Gastroesophageal sphincter (tissue), 4 donors: ENCODE results near the gene INPP1. TPM values are rescaled to one million over a fixed set of nuclear protein-coding genes. Genes with fewer than 3 reads are reported as not detected.

Experiments
- ATAC-seq: fragments of 150-250 bp; one replicate; pipeline ENCODE4 v1.9.1; 2016; ENCODE audit warnings: mild to moderate bottlenecking, moderate library complexity
- H3K27ac ChIP-seq, 4 donors: fragments of 200-600 bp; sonication (generic) in 3 of 4; 1 replicate in 3 of 4; 2 replicates in 1 of 4; pipeline ENCODE4 v1.5.1; 2016 to 2019
- H3K27me3 ChIP-seq: fragments of 200-600 bp; sonication (generic); one replicate; pipeline ENCODE4 v1.5.1; 2019
- H3K36me3 ChIP-seq, 2 donors: fragments of 200-600 bp; sonication (generic); one replicate each; pipeline ENCODE4 v1.5.1; 2019; ENCODE audit warnings: control low read depth in 1 of 2
- H3K4me1 ChIP-seq, 3 donors: fragments of 200-600 bp; sonication (generic); 1 replicate in 2 of 3; 2 replicates in 1 of 3; pipeline ENCODE4 v1.5.1; 2016 to 2019; ENCODE audit warnings: control low read depth in 2 of 3
- H3K4me3 ChIP-seq, 2 donors: fragments of 200-600 bp; sonication (generic); one replicate each; pipeline ENCODE4 v1.5.1; 2019; ENCODE audit warnings: mild to moderate bottlenecking in 1 of 2, moderate library complexity in 1 of 2
- H3K9me3 ChIP-seq, 3 donors: fragments of 200-600 bp; sonication (generic); one replicate each; pipeline ENCODE4 v1.5.1; 2017 to 2019; ENCODE audit warnings: control low read depth in 2 of 3
- CTCF ChIP-seq, 4 experiments: fragments of 200-600 bp in 2 of 4; fragments of 450-650 bp in 2 of 4; sonication (generic) in 1 of 4; IDR thresholded peaks; one replicate each; pipeline ENCODE4 v1.5.1; 2017 to 2019; ENCODE audit warnings: antibody characterized with exemption in 4 of 4, mild to moderate bottlenecking in 2 of 4, moderate library complexity in 2 of 4
- EP300 ChIP-seq: sonication (generic); formaldehyde crosslinking; IDR thresholded peaks from one replicate; pipeline ENCODE4 v1.6.1; 2017; ENCODE audit warnings: antibody characterized with exemption, mild to moderate bottlenecking
- POLR2A ChIP-seq, 2 donors: fragments of 450-650 bp; IDR thresholded peaks; one replicate each; pipeline ENCODE4 v1.6.1; 2017; ENCODE audit warnings: antibody characterized with exemption in 2 of 2, mild to moderate bottlenecking in 2 of 2, moderate library complexity in 1 of 2
- POLR2AphosphoS5 ChIP-seq: sonication (generic); formaldehyde crosslinking; IDR thresholded peaks from one replicate; pipeline ENCODE4 v1.6.1; 2017; ENCODE audit warnings: antibody characterized with exemption
- WGBS, 2 donors: methylation state at CpG; one replicate each; pipeline ENCODE4 v1.1.5; 2018; ENCODE audit warnings: low coverage in 1 of 2; 5-methylcytosine and 5-hydroxymethylcytosine counted together
- total RNA-seq, 4 donors: library from RNA; depleted of rRNA; stranded (reverse); fragments of >200 nt; gene quantifications; one replicate each; pipeline ENCODE4 v1.1.0, GENCODE V29; 2016

Gene INPP1
- total RNA-seq, 4 donors from 2014 or later: 18.3 to 27.7 (median 22.9) TPM

DNA sequence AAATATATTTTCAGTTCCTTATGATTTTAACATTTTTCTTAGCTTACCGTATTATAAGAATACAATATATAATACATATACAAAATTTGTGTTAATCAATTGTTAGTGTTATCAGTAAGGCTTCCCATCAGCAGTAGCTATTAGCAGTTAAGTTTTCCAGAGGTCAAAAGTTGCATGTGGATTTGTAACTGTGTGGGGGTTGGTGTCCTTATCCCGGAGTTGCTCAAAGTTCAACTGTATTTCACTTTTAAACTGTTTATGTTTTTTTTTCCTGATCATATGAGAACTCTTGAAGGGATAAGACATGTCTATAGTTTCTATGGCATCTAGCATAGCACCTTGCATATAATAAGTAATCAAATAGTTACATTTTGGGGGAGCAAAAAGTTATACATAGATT lies 52.9 kb downstream of the INPP1 start:
- ATAC-seq: no peak
- Histone ChIP-seq H3K9me3 (no peaks in the 10 kb centered on the region), H3K27ac (no peak overlapping the region), H3K4me1 (no peaks in the 10 kb centered on the region), H3K4me3 (no peak overlapping the region), H3K36me3 (no peaks in the 10 kb centered on the region), H3K27me3 (no peaks in the 10 kb centered on the region)
- TF ChIP-seq EP300: no peak
- no peak for TF ChIP-seq CTCF (IDR thresholded peaks at IDR 0.05)
- TF ChIP-seq POLR2A (IDR thresholded peaks at IDR 0.05): no peak
- TF ChIP-seq POLR2AphosphoS5: no peak
- WGBS, 2 donors: 68 to 77% methylated on average over 2 of the region's 2 CpGs

DNA sequence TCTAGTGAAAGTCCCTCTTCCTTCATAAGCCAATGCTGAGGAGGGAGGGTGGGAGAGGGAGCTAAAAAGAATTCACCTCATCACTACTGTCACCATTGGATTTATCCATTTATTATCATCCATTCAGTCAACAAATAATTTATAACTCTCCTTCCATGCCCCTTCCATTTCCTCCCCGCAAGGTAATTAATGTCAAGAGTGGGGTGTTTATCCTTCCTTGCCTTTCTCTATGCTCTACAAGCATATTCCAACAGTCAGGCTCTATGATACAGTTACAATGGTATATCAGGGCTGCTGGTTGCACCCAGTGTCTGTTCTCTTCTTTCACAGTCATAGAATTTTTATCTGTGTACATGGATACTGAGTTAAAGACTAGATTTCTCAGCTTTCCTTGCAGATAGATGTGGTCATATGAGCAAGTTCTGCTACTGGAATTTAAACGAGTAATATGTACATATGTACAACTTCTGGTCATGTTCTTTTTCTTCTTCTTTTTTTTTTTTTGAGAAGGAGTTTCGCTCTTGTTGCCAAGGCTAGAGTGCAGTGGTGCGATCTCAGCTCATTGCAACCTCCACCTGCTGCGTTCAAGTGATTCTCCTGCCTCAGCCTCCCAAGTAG lies 59.7 kb downstream of the INPP1 start:
- no peak overlapping the region for H3K27ac ChIP-seq
- TF ChIP-seq POLR2AphosphoS5: no peak
- TF ChIP-seq CTCF (IDR thresholded peaks at IDR 0.05): no peak
- TF ChIP-seq POLR2A (IDR thresholded peaks at IDR 0.05): no peak
- no peak for TF ChIP-seq EP300
- ATAC-seq: no peak
- H3K4me1 ChIP-seq: peaks cover 0 to 9% (median 0%) of the 10 kb centered on the region in 3 donors
- no peak overlapping the region for H3K4me3 ChIP-seq
- H3K36me3 ChIP-seq: no peaks in the 10 kb centered on the region
- H3K9me3 ChIP-seq: no peaks in the 10 kb centered on the region
- no peaks in the 10 kb centered on the region for H3K27me3 ChIP-seq
- 17 to 84% methylated on average over 2 of the region's 5 CpGs for WGBS, 2 donors

DNA sequence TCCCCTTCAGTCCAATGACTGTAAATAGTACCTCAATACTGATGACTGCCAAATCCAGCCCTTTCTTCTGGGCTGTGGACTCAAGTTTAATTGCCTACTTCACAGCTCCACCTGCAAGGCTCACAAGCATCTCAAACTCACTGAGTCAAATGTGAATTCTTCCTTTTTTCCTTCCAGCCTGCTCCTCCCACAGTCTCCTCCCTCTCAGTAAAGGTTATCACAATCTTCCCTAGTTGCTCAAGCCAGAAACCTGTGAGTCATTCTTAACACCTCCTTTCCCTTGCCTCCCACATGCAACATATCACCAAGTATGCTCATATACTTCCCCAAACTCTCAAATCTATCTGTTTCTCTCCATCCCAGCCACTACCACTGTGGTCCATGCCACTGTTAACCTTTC lies 61.1 kb downstream of the INPP1 start:
- Histone ChIP-seq H3K27ac (no peak overlapping the region), H3K27me3 (no peaks in the 10 kb centered on the region), H3K36me3 (no peaks in the 10 kb centered on the region), H3K4me3 (no peak overlapping the region), H3K9me3 (no peaks in the 10 kb centered on the region), H3K4me1 (peaks cover 0 to 16% (median 4%) of the 10 kb centered on the region in 3 donors)
- TF ChIP-seq EP300: no peak
- no peak for TF ChIP-seq CTCF (IDR thresholded peaks at IDR 0.05)
- no peak for ATAC-seq

GRCh38 chr2:190405070-190405469 lies 61.7 kb downstream of the INPP1 start:
- 100% methylated on average over 3 of the region's 3 CpGs for WGBS, 2 donors
- H3K27me3 ChIP-seq: no peaks in the 10 kb centered on the region
- TF ChIP-seq POLR2AphosphoS5 (no peak), CTCF (IDR thresholded peaks at IDR 0.05) (no peak), POLR2A (IDR thresholded peaks at IDR 0.05) (no peak), EP300 (no peak)

DNA sequence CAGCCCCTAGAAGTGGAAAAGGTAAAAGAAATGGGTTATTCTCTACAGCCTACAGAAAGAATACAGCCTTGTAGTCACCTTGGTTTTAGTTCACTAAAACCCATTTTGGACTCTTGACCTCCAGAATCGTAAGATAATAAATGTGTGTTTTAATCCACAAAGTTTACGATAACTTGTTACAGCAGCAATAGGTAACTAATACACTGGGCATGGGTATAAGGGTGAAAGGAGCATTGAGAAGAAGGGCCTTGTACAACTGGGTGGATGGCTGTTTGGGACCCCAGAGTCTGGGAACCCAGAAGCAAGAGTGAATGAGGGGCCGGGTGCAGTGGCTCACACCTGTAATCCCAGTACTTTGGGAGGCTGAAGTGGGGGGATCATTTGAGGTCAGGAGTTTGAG lies 62.6 kb downstream of the INPP1 start:
- no peak overlapping the region for H3K4me3 ChIP-seq
- no peaks in the 10 kb centered on the region for H3K27me3 ChIP-seq
- H3K27ac ChIP-seq: no peak overlapping the region
- TF ChIP-seq POLR2A (IDR thresholded peaks at IDR 0.05): no peak
- no peak for TF ChIP-seq POLR2AphosphoS5
- TF ChIP-seq EP300: no peak
- no peak for TF ChIP-seq CTCF (IDR thresholded peaks at IDR 0.05)
- no peaks in the 10 kb centered on the region for H3K9me3 ChIP-seq
- H3K36me3 ChIP-seq: no peaks in the 10 kb centered on the region
- peaks cover 0 to 31% (median 5%) of the 10 kb centered on the region in 3 donors for H3K4me1 ChIP-seq
- 81 to 94% methylated on average over 3 of the region's 3 CpGs for WGBS, 2 donors
- no peak for ATAC-seq

More at GRCh38 chr2:190405070-190405469, 61.7 kb downstream of the INPP1 start:
- no peak overlapping the region for H3K27ac ChIP-seq
- ATAC-seq: no peak
- H3K4me3 ChIP-seq: no peak overlapping the region
- peaks cover 0 to 22% (median 5%) of the 10 kb centered on the region in 3 donors for H3K4me1 ChIP-seq
- H3K9me3 ChIP-seq: no peaks in the 10 kb centered on the region
- no peaks in the 10 kb centered on the region for H3K36me3 ChIP-seq
